GM13976 (cell line): ENCODE measurements around the gene YBX2.

Experiments
- DNase-seq: peaks from one replicate; pipeline ENCODE4 v3.0.0; 2012; ENCODE audit warnings: low spot score
- CTCF ChIP-seq: IDR thresholded peaks from 2 replicates; pipeline ENCODE4 v1.5.1; 2012; ENCODE audit warnings: borderline replicate concordance, mild to moderate bottlenecking; ENCODE audit not compliant: insufficient read depth; ENCODE audit errors: extremely low read depth, missing control alignments, control extremely low read depth
- in situ Hi-C: fragments of 300-500 bp; cut with MboI; formaldehyde crosslinking; loops from one replicate; pipeline ENCODE4 v1.12.0; 2022; ENCODE audit warnings: low sequenced_read_pairs, mixed read lengths, inconsistent platforms; ENCODE audit not compliant: unreplicated experiment

Gene YBX2

GRCh38 chr17:7328009-7328408, 33.6 kb upstream of the YBX2 start:
- in situ Hi-C loops: no loop called here
- no peak for TF ChIP-seq CTCF

GRCh38 chr17:7327501-7327900, 33.1 kb upstream of the YBX2 start:
- in situ Hi-C loops: no loop called here
- DNase-seq: no peak

More at GRCh38 chr17:7328009-7328408, 33.6 kb upstream of the YBX2 start:
- DNase-seq: no peak

GRCh38 chr17:7327056-7327455, 32.6 kb upstream of the YBX2 start:
- no peak for DNase-seq
- in situ Hi-C loops: no loop called here
- TF ChIP-seq CTCF: no peak

More at GRCh38 chr17:7327501-7327900, 33.1 kb upstream of the YBX2 start:
- TF ChIP-seq CTCF: no peak

- TF ChIP-seq CTCF: no peak
- in situ Hi-C loops: no loop called here
- no peak for DNase-seq
These were observed 31.7 kb upstream of the YBX2 start for GRCh38 chr17:7326186-7326585.

- no peak for TF ChIP-seq CTCF
- no peak for DNase-seq
- in situ Hi-C loops: no loop called here
These were observed 30.6 kb upstream of the YBX2 start for GRCh38 chr17:7325031-7325528.

GRCh38 chr17:7324438-7324779, 30.0 kb upstream of the YBX2 start:
- no peak for DNase-seq
- TF ChIP-seq CTCF: no peak
- in situ Hi-C loops: no loop called here

GRCh38 chr17:7323731-7324437, 29.4 kb upstream of the YBX2 start:
- peak; percentile 83 for TF ChIP-seq CTCF
- peak; percentile 83 for DNase-seq
- in situ Hi-C loops: no loop called here
